ENCODE data around the gene PLCL2.

DNA sequence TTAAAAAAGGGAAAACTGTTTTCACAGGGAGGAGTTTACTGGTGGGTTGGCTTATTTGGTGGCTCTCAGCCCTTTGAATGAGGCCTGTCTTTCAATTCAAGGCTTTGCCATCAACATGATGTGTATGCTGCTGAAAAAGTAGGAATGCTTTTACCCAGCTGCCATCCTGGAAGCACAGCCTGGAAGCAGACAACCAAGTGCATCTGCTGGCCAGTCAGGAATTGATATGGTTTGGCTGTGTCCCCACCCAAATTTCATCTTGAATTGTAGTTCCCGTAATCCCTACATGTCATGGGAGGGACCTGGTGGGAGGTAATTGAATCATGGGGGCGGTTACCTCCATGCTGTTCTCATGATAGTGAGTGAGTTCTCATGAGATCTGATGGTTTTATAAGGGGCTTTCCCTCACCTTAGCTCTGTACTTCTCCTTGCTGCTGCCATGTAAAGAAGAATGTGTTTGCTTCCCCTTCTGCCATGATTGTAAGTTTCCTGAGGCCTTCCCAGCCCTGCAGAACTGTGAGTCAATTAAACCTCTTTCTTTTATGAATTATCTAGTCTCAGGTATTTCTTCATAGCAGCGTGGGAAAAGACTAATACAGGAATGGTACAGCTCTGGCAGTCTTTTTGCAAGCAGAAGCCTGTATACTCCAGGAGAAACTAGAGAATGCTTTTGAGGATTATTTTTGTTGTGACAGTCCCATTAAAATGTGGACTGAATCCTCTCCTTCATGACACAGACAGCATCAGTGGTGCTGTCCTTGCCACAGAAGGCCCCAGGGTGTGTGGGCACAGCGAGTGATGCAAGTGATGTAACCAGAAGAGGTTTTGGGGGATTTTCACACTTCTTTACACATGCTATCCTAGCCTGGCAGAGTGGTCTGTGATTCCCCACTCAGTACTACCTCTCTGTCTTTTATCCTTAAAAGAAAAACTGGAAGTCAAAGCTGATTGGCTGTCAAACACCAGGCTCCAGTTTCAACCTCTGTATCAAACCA is 20.0 kb downstream of the PLCL2 start:
- no peak for TF ChIP-seq POLR2A (IDR thresholded peaks at IDR 0.05)
- TF ChIP-seq, protein P1, sequence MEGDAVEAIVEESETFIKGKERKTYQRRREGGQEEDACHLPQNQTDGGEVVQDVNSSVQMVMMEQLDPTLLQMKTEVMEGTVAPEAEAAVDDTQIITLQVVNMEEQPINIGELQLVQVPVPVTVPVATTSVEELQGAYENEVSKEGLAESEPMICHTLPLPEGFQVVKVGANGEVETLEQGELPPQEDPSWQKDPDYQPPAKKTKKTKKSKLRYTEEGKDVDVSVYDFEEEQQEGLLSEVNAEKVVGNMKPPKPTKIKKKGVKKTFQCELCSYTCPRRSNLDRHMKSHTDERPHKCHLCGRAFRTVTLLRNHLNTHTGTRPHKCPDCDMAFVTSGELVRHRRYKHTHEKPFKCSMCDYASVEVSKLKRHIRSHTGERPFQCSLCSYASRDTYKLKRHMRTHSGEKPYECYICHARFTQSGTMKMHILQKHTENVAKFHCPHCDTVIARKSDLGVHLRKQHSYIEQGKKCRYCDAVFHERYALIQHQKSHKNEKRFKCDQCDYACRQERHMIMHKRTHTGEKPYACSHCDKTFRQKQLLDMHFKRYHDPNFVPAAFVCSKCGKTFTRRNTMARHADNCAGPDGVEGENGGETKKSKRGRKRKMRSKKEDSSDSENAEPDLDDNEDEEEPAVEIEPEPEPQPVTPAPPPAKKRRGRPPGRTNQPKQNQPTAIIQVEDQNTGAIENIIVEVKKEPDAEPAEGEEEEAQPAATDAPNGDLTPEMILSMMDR (IDR thresholded peaks at IDR 0.05) = no peak
